ENCODE results near the gene DRG2.
A peak's percentile ranks its signal among the peaks of the same experiment; 100 is the strongest.

DNA sequence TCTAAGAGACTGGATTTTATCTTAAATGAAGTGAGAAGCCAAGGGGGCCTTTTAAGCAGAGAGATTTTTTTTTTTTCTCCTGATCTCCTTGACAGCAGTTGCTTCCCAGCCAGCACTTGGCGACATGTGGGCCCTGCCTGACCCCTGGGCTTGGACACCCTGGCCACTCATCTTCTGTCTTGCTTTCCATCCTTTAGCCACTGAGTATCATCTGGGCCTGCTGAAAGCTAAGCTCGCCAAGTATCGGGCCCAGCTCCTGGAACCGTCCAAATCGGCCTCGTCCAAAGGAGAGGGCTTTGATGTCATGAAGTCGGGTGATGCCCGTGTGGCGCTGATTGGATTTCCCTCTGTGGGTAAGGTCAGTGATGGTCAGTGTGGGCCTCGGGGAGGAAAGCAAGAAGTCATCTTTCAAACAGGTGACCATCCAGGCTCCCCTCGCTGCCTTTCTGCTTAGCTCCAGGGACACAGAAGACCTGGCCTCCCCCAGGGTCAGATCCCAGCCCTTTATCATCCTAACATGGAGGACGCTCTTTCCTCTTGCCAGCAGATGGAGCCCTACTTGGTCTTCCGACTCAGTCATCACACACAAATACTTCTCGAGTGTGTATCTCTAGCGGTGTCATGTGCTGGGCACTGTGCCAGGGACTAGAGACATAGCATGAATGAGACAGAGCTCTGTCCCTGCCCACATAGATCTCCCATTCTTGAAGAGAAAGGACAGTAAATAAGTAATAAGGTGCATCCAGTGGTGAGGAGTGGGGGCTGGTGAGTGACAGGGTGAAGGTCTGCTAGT, 6.1 kb downstream of the DRG2 start:
- TF ChIP-seq, protein P1, sequence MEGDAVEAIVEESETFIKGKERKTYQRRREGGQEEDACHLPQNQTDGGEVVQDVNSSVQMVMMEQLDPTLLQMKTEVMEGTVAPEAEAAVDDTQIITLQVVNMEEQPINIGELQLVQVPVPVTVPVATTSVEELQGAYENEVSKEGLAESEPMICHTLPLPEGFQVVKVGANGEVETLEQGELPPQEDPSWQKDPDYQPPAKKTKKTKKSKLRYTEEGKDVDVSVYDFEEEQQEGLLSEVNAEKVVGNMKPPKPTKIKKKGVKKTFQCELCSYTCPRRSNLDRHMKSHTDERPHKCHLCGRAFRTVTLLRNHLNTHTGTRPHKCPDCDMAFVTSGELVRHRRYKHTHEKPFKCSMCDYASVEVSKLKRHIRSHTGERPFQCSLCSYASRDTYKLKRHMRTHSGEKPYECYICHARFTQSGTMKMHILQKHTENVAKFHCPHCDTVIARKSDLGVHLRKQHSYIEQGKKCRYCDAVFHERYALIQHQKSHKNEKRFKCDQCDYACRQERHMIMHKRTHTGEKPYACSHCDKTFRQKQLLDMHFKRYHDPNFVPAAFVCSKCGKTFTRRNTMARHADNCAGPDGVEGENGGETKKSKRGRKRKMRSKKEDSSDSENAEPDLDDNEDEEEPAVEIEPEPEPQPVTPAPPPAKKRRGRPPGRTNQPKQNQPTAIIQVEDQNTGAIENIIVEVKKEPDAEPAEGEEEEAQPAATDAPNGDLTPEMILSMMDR (IDR thresholded peaks at IDR 0.05), result peak; percentile 58
- no peak for TF ChIP-seq ZFX (IDR thresholded peaks at IDR 0.05; ENCODE audit: borderline replicate concordance)

Measured in 22Rv1 (cell line).